Liver (tissue), 3 donors: ENCODE measurements around the gene SLC25A25.

Source experiments
- TAF1 ChIP-seq: conservative IDR thresholded peaks from 2 replicates; pipeline ENCODE4 v1.6.1; 2016; ENCODE audit warnings: antibody characterized with exemption, mild to moderate bottlenecking
- TF ChIP-seq, protein P1 (sequence below): fragments of 150-350 bp; IDR thresholded peaks from 2 replicates; pipeline ENCODE4 v1.5.1; 2017; ENCODE audit warnings: improper control_type of control experiment, low read depth, low read length; ENCODE audit not compliant: missing input control
- donor health status: healthy.
- donor health status: healthy.

GRCh38 chr9:128065907-128066712 lies 1.9 kb upstream of the SLC25A25 start:
- TF ChIP-seq, protein P1, sequence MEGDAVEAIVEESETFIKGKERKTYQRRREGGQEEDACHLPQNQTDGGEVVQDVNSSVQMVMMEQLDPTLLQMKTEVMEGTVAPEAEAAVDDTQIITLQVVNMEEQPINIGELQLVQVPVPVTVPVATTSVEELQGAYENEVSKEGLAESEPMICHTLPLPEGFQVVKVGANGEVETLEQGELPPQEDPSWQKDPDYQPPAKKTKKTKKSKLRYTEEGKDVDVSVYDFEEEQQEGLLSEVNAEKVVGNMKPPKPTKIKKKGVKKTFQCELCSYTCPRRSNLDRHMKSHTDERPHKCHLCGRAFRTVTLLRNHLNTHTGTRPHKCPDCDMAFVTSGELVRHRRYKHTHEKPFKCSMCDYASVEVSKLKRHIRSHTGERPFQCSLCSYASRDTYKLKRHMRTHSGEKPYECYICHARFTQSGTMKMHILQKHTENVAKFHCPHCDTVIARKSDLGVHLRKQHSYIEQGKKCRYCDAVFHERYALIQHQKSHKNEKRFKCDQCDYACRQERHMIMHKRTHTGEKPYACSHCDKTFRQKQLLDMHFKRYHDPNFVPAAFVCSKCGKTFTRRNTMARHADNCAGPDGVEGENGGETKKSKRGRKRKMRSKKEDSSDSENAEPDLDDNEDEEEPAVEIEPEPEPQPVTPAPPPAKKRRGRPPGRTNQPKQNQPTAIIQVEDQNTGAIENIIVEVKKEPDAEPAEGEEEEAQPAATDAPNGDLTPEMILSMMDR, result no peak
- TF ChIP-seq TAF1, result no peak
